Choroid plexus epithelial cell (primary cell): ENCODE measurements around the gene SLCO1B1.
"Not testable (repeated sequence)": the region's sequence is repeated elsewhere in the genome, so short reads cannot be mapped to it uniquely, and the experiment has no call there.

Source experiments
- DNase-seq: peaks from one replicate; pipeline ENCODE4 v3.0.0-alpha.2; 2010; ENCODE audit warnings: low read depth
- H3K4me3 ChIP-seq: 2 replicates; pipeline ENCODE4 v1.5.1; 2011; ENCODE audit warnings: low read depth, mild to moderate bottlenecking, control low read depth, low read length, moderate library complexity
- TF ChIP-seq, protein P1 (sequence below): conservative IDR thresholded peaks from 2 replicates; pipeline ENCODE4 v1.5.1; 2011; ENCODE audit warnings: low read depth, mild to moderate bottlenecking, control low read depth, inconsistent platforms, low read length, moderate library complexity

Gene SLCO1B1

GRCh38 chr12:21130998-21131397 lies at the start of gene SLCO1B1:
TSS of gene SLCO1B1 (plus strand) at chr12:21131194. CDS start at chr12:21141575, 10,381 bp downstream.
- TF ChIP-seq, protein P1, sequence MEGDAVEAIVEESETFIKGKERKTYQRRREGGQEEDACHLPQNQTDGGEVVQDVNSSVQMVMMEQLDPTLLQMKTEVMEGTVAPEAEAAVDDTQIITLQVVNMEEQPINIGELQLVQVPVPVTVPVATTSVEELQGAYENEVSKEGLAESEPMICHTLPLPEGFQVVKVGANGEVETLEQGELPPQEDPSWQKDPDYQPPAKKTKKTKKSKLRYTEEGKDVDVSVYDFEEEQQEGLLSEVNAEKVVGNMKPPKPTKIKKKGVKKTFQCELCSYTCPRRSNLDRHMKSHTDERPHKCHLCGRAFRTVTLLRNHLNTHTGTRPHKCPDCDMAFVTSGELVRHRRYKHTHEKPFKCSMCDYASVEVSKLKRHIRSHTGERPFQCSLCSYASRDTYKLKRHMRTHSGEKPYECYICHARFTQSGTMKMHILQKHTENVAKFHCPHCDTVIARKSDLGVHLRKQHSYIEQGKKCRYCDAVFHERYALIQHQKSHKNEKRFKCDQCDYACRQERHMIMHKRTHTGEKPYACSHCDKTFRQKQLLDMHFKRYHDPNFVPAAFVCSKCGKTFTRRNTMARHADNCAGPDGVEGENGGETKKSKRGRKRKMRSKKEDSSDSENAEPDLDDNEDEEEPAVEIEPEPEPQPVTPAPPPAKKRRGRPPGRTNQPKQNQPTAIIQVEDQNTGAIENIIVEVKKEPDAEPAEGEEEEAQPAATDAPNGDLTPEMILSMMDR = no peak
- no peak for DNase-seq
- H3K4me3 ChIP-seq = no peak within 1 kb of the TSS

GRCh38 chr12:21084753-21085152 lies 46.2 kb upstream of the SLCO1B1 start:
- DNase-seq, H3K4me3 ChIP-seq: not testable (repeated sequence)

DNA sequence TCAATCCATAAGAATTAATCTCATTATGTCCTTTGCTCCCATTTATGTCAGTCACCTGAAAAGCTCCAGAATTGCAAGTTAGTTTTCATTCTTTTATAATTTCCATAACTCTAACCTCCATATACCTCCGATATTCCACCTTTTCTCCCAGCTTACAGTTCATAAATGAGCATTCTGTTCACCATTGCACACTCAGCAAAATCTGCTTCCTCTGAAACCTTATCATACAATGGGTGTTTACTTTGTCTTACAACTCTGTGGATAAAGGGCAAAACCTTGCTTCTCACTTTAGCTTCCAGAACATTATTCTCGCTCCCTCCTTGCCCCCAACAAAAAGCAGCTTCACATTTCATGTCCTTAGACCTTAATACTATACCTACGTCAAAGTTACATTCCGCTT lies 19.3 kb upstream of the SLCO1B1 start:
- no peak overlapping the region for H3K4me3 ChIP-seq
- DNase-seq = no peak
- TF ChIP-seq, protein P1 = no peak

- no peak overlapping the region for H3K4me3 ChIP-seq
- TF ChIP-seq, protein P1 = no peak
Observed at GRCh38 chr12:21113266-21113665, 17.7 kb upstream of the SLCO1B1 start.

DNA sequence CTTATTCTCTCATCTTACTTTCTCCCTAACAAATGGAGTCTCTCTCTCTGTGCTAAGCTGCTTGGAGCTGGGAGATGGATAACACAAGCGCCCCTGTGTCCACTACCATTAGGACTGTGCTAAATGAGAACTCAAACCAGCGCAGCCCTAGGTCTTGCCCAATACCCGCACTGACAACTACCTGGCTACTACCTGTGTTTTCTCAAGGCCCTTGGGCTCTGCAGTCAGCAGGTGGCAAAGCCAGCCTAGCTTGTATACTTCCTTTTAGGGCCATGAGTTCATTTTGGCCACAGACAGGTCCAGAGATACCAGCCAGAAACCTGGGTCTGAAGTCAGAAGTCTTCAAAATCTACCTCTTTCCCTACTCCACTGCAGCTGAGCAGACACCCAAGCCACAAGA lies 13.0 kb upstream of the SLCO1B1 start:
- TF ChIP-seq, protein P1 = no peak

More at GRCh38 chr12:21113266-21113665, 17.7 kb upstream of the SLCO1B1 start:
- DNase-seq = no peak

GRCh38 chr12:21118760-21119159 lies 12.2 kb upstream of the SLCO1B1 start:
- H3K4me3 ChIP-seq = no peak overlapping the region
- no peak for DNase-seq
- TF ChIP-seq, protein P1 = no peak

More for the DNA sequence above, 13.0 kb upstream of the SLCO1B1 start:
- H3K4me3 ChIP-seq = no peak overlapping the region
- no peak for DNase-seq

DNA sequence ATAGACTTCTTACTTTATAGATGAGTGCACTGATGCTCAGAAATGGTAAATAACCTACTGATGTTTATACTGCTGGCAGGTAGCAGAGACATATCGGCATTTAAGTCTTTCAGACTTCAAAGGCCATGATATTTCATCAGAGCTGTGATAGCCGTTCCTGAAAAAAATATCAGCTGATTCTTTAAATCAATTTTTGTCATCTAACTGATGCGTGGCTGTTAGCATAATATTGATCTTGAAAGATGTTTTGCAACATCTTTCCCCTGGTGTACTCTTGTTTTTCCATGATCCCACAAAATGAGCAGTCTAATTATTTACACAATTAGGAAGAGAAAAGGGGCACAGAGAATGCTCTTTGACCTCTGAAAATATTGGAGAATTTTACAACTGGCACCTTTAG lies 1.6 kb upstream of the SLCO1B1 start:
- TF ChIP-seq, protein P1 = no peak

More for the DNA sequence above, 1.6 kb upstream of the SLCO1B1 start:
- DNase-seq = no peak
- H3K4me3 ChIP-seq = no peak overlapping the region
